Measurements from ENCODE around the gene RPL37.
"Not testable (repeated sequence)": the region's sequence is repeated elsewhere in the genome, so short reads cannot be mapped to it uniquely, and the experiment has no call there.

The RPL37 gene

GRCh38 chr5:40834849-40835787 lies at the start of gene RPL37:
RPL37 (minus strand) TSS chr5:40835222; CDS start chr5:40835185, 37 bp downstream.
- H3K9me2 ChIP-seq (replicated peaks; ENCODE audit: control insufficient read depth, low read length): no peaks in the 10 kb centered on the region
- H4K20me1 ChIP-seq (ENCODE audit: control insufficient read depth, insufficient read depth, low read depth, low read length): peaks cover 39% of the 10 kb centered on the region
- H3F3A ChIP-seq (ENCODE audit: control insufficient read depth, insufficient read depth): peaks cover 53% of the 10 kb centered on the region
- TF ChIP-seq EZH2phosphoT487 (IDR thresholded peaks at IDR 0.05; ENCODE audit: borderline replicate concordance, low read length): no peak
- no peak for TF ChIP-seq CTCF (IDR thresholded peaks at IDR 0.05; ENCODE audit: low read depth, low read length, poor library complexity, severe bottlenecking)
- 0 out of 2 replicates have a peak, but pooled peaks cover 2% of the 10 kb centered on the region for H3K27me3 ChIP-seq (ENCODE audit: control insufficient read depth, low read length)
- peaks cover 49% of the 10 kb centered on the region for H3K36me3 ChIP-seq (ENCODE audit: control insufficient read depth, low read length)
- peak within 1 kb of the TSS; percentile 87 for H3K27ac ChIP-seq (ENCODE audit: low read depth, low read length)
- peak within 1 kb of the TSS; percentile 97 for H3K4me3 ChIP-seq (ENCODE audit: low read length)
- H3K4me2 ChIP-seq (ENCODE audit: low read length): peak within 1 kb of the TSS; percentile 91
- H3K9me3 ChIP-seq (ENCODE audit: control insufficient read depth, insufficient read depth, low read length): no peaks in the 10 kb centered on the region
- peaks cover 48% of the 10 kb centered on the region for H3K4me1 ChIP-seq (ENCODE audit: control insufficient read depth, low read length)
- peaks cover 60% of the 10 kb centered on the region for H3K79me2 ChIP-seq (ENCODE audit: control insufficient read depth, low read length)

GRCh38 chr5:40883051-40883450 lies 48.0 kb upstream of the RPL37 start:
- not testable (repeated sequence) for H3K9me2 ChIP-seq (replicated peaks; ENCODE audit: control insufficient read depth, low read length); H4K20me1 ChIP-seq (ENCODE audit: control insufficient read depth, insufficient read depth, low read depth, low read length); H3K9me3 ChIP-seq (ENCODE audit: control insufficient read depth, insufficient read depth, low read length); H3K4me2 ChIP-seq (ENCODE audit: low read length); H3K4me1 ChIP-seq (ENCODE audit: control insufficient read depth, low read length); H3K36me3 ChIP-seq (ENCODE audit: control insufficient read depth, low read length); H3K27me3 ChIP-seq (ENCODE audit: control insufficient read depth, low read length); H3K4me3 ChIP-seq (ENCODE audit: low read length); H3K27ac ChIP-seq (ENCODE audit: low read depth, low read length); H3F3A ChIP-seq (ENCODE audit: control insufficient read depth, insufficient read depth); H3K79me2 ChIP-seq (ENCODE audit: control insufficient read depth, low read length)

- H3K4me2 ChIP-seq (ENCODE audit: low read length): no peak overlapping the region
- no peak for TF ChIP-seq EZH2phosphoT487 (IDR thresholded peaks at IDR 0.05; ENCODE audit: borderline replicate concordance, low read length)
- TF ChIP-seq CTCF (IDR thresholded peaks at IDR 0.05; ENCODE audit: low read depth, low read length, poor library complexity, severe bottlenecking): no peak
Measured at GRCh38 chr5:40882291-40882690, 47.3 kb upstream of the RPL37 start.

More at GRCh38 chr5:40882291-40882690, 47.3 kb upstream of the RPL37 start:
- H3K9me2 ChIP-seq (replicated peaks; ENCODE audit: control insufficient read depth, low read length): no peaks in the 10 kb centered on the region
- H3K9me3 ChIP-seq (ENCODE audit: control insufficient read depth, insufficient read depth, low read length): no peaks in the 10 kb centered on the region
- no peaks in the 10 kb centered on the region for H3K4me1 ChIP-seq (ENCODE audit: control insufficient read depth, low read length)
- H3F3A ChIP-seq (ENCODE audit: control insufficient read depth, insufficient read depth): no peaks in the 10 kb centered on the region
- no peaks in the 10 kb centered on the region for H3K79me2 ChIP-seq (ENCODE audit: control insufficient read depth, low read length)
- no peak overlapping the region for H3K27ac ChIP-seq (ENCODE audit: low read depth, low read length)
- H4K20me1 ChIP-seq (ENCODE audit: control insufficient read depth, insufficient read depth, low read depth, low read length): no peaks in the 10 kb centered on the region
- no peaks in the 10 kb centered on the region for H3K36me3 ChIP-seq (ENCODE audit: control insufficient read depth, low read length)
- H3K27me3 ChIP-seq (ENCODE audit: control insufficient read depth, low read length): 0 out of 2 replicates have a peak, but pooled peaks cover 3% of the 10 kb centered on the region
- H3K4me3 ChIP-seq (ENCODE audit: low read length): no peak overlapping the region

All from DOHH2 (cell line).